Right lobe of liver (tissue), 6 donors: Measurements from ENCODE around the gene ARID3B. TPM values are rescaled to one million over a fixed set of nuclear protein-coding genes. Genes with fewer than 3 reads are reported as not detected.
A peak's percentile ranks its signal among the peaks of the same experiment; 100 is the strongest.

Experiments
- ATAC-seq, 4 donors: fragments of 200-7000 bp; cut with Tn5 transposase; one replicate each; pipeline ENCODE4 v1.9.1; 2020; ENCODE audit warnings: mild to moderate bottlenecking in 4 of 4, moderate library complexity in 4 of 4
- DNase-seq, 3 donors: peaks; one replicate each; pipeline ENCODE4 v3.0.0-alpha.2; 2020
- H3K27ac ChIP-seq, 3 donors: fragments of 200-600 bp; one replicate each; pipeline ENCODE4 v1.8.0; 2022
- H3K27me3 ChIP-seq, 2 donors: fragments of 200-600 bp; one replicate each; pipeline ENCODE4 v1.8.0; 2022
- H3K36me3 ChIP-seq, 4 donors: fragments of 200-600 bp; sonication (generic) in 1 of 4; one replicate each; pipeline versions ENCODE4 v1.5.1 to v1.8.0; 2017 to 2022; ENCODE audit warnings: control low read depth in 1 of 4
- H3K4me1 ChIP-seq, 4 donors: fragments of 200-600 bp; sonication (generic) in 1 of 4; one replicate each; pipeline versions ENCODE4 v1.5.1 to v1.8.0; 2017 to 2022; ENCODE audit warnings: control low read depth in 1 of 4
- H3K4me3 ChIP-seq, 3 donors: fragments of 200-600 bp; one replicate each; pipeline ENCODE4 v1.8.0; 2022
- H3K9me3 ChIP-seq, 4 donors: fragments of 200-600 bp; sonication (generic) in 1 of 4; one replicate each; pipeline versions ENCODE4 v1.5.1 to v1.8.0; 2017 to 2022; ENCODE audit warnings: control low read depth in 1 of 4
- POLR2A ChIP-seq: fragments of 450-650 bp; IDR thresholded peaks from one replicate; pipeline ENCODE4 v1.6.1; 2017; ENCODE audit warnings: antibody characterized with exemption, mild to moderate bottlenecking
- WGBS: methylation state at CpG from one replicate; pipeline ENCODE4 v1.1.6; 2018; ENCODE audit warnings: low coverage, low lambda C conversion rate; ENCODE audit not compliant: insufficient coverage; ENCODE audit errors: missing lambda C conversion rate; 5-methylcytosine and 5-hydroxymethylcytosine counted together
- intact Hi-C, 2 donors: fragments of 100-400 bp; cut with DNase I; formaldehyde crosslinking; loops; one replicate each; pipeline versions ENCODE4 v1.11.2 to v1.14.1; 2022
- total RNA-seq, 6 experiments: library from RNA; depleted of rRNA in 2 of 6; stranded (reverse); fragments of >200 nt in 2 of 6; fragmentation: NEBNext Ultra II Directional in 3 of 6; extraction: Animal tissue kit (Norgen Biotek cat#: 25700) in 3 of 6; gene quantifications; one replicate each; pipeline versions ENCODE4 v1.1.0 to v1.2.4, GENCODE V29; 2016 to 2023
- TF ChIP-seq, protein P1 (sequence below), 4 donors: fragments of 200-600 bp in 3 of 4; fragments of 450-650 bp in 1 of 4; IDR thresholded peaks; one replicate each; pipeline versions ENCODE4 v1.5.1 to v1.8.0; 2016 to 2022; ENCODE audit warnings: antibody characterized with exemption in 4 of 4, mild to moderate bottlenecking in 2 of 4
- donor health status: DM: no; HTN: yes; CAD: no.
- donor health status: DM: no; HTN: no; CAD: no.
- donor health status: DM: no; HTN: no; CAD: no.
- donor health status: DM: no; HTN: yes; CAD: no.
- donor health status: DM: no; HTN: yes; CAD: no.

The ARID3B gene
- total RNA-seq, 6 experiments from 2014 or later = 1.5 to 3.2 (median 2.3) TPM

DNA sequence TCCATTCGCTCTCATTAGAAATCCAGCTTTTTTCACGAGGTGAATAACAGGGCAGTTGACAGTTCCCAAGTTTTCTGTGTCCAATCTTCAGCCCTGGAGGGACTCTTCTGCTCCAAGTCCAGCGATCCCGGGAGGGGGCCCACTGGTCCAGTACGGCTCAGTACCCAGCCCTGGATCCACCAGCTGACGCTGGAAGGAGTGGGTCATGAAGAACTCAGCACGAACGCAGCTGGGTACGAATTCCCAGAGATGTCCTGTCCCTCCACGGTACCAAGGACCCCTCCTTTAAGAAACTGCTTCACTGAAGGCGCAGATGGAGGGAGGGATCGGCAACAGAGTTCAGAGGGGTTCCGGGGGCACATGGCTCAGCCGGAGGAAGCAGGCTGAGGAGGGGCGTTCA lies 58.1 kb downstream of the ARID3B start:
- TF ChIP-seq, protein P1, sequence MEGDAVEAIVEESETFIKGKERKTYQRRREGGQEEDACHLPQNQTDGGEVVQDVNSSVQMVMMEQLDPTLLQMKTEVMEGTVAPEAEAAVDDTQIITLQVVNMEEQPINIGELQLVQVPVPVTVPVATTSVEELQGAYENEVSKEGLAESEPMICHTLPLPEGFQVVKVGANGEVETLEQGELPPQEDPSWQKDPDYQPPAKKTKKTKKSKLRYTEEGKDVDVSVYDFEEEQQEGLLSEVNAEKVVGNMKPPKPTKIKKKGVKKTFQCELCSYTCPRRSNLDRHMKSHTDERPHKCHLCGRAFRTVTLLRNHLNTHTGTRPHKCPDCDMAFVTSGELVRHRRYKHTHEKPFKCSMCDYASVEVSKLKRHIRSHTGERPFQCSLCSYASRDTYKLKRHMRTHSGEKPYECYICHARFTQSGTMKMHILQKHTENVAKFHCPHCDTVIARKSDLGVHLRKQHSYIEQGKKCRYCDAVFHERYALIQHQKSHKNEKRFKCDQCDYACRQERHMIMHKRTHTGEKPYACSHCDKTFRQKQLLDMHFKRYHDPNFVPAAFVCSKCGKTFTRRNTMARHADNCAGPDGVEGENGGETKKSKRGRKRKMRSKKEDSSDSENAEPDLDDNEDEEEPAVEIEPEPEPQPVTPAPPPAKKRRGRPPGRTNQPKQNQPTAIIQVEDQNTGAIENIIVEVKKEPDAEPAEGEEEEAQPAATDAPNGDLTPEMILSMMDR (IDR thresholded peaks at IDR 0.05) = no peak
- TF ChIP-seq POLR2A = no peak
- DNase-seq = peak in 1 of 3 donors; percentile 53
- 87% methylated on average over 7 of the region's 15 CpGs for WGBS
- H3K4me1 ChIP-seq = peaks cover 0 to 10% (median 0%) of the 10 kb centered on the region in 4 donors
- peak overlapping the region; percentile 50 to 68 (median 66) for H3K4me3 ChIP-seq
- no peaks in the 10 kb centered on the region for H3K36me3 ChIP-seq
- no peak for ATAC-seq
- no peaks in the 10 kb centered on the region for H3K27me3 ChIP-seq
- H3K27ac ChIP-seq = peak overlapping the region in 2 of 3 donors; percentile 92 to 93
- intact Hi-C loops = no loop called here
- no peaks in the 10 kb centered on the region for H3K9me3 ChIP-seq

DNA sequence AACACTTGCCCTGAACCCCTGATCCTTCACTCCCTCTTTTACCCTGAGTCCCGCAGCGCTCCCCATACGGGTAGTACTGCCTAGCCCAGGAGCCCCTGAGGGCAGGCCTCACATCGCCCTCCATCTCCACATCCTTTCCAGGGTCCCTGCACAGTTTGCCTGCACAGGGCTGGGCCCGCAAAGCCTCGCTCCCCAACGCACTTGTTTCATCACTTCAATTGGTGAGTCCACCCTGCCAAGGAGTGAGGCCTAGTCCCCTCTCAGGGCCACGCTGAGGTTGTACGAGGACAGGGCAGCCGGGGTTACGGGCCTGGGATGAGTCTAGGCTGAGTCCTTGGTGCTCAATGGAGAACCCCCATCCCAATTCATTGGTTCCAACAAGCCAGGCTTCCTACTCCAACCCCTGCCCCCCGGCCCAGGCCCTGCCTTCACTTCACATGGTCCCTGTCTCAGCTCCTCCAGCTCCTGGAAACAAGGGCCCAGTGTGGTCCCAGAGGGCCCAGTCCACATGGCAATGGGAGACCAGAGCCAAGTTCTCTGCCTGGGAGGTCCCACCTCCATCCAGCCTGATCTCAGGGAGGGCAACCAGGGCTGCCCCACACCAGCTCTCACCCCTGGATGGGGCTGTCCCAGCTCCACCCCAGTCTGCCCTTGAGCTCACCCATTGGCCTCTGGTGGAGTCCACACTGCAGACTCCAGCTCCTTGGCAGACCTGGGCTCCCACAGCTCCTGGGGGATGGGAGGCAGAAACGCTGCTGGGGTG lies 62.2 kb downstream of the ARID3B start:
- WGBS = 97% methylated on average over 5 of the region's 13 CpGs
- DNase-seq = no peak

DNA sequence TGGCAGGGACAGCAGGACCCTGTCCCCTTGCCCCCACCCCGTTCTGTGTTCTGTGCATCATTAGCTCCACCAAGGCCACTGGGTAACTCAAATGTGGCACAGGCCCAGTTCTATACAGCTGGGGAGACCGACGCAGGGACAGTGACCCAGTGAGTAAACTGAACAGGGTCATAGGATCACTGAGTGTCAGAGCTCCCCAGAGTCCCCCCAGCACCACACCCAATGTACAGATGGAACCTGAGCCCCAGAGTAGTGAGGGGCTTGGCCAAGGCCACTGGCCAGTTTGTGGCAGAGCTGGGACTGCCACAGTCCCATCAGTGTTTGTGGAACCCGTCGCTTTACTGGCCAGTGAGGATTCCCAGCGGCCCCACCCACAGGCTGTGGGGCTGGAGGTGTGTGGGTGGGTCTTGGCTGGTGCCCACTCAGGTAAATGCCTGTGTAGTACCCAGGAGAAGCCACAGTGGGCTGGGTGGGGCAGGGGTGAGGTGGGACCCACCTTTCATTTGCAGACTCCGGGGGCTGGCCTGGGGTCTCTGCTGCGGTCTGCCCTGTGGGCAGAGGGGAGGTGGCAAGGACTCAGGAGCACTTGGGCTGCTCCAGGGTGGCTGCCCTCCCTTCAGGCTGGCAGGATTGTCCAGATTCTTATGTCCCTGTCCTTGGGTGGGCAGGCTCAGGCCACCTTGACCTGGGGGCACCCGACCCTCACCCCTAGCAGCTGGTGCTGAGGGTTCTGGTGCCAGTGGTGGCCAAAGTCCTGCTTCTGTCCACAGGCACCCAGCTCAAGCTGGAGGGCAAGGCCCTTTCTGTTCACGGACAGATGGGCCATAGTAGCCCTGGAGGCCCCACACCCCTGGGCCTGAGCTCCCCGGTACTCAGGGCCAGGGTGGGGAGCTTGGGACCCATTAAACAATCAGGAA lies 63.0 kb downstream of the ARID3B start:
- H3K4me3 ChIP-seq = no peak overlapping the region
- H3K9me3 ChIP-seq = no peaks in the 10 kb centered on the region
- DNase-seq (no peak), ATAC-seq (no peak)
- peaks cover 0 to 6% (median 0%) of the 10 kb centered on the region in 4 donors for H3K4me1 ChIP-seq
- H3K27ac ChIP-seq = no peak overlapping the region
- TF ChIP-seq, protein P1 (IDR thresholded peaks at IDR 0.05) = no peak
- no peak for TF ChIP-seq POLR2A
- intact Hi-C loops = no loop called here
- WGBS = no CpG with 5 or more reads among the region's 11 CpGs
- H3K36me3 ChIP-seq = no peaks in the 10 kb centered on the region
- no peaks in the 10 kb centered on the region for H3K27me3 ChIP-seq

More for the DNA sequence above, 62.2 kb downstream of the ARID3B start:
- TF ChIP-seq, protein P1 (IDR thresholded peaks at IDR 0.05) = no peak
- no peak for TF ChIP-seq POLR2A
- H3K9me3 ChIP-seq = no peaks in the 10 kb centered on the region
- H3K4me1 ChIP-seq = peaks cover 0 to 10% (median 0%) of the 10 kb centered on the region in 4 donors
- no peak for ATAC-seq
- H3K27ac ChIP-seq = no peak overlapping the region
- H3K27me3 ChIP-seq = no peaks in the 10 kb centered on the region
- no peak overlapping the region for H3K4me3 ChIP-seq
- no peaks in the 10 kb centered on the region for H3K36me3 ChIP-seq
- intact Hi-C loops = no loop called here

DNA sequence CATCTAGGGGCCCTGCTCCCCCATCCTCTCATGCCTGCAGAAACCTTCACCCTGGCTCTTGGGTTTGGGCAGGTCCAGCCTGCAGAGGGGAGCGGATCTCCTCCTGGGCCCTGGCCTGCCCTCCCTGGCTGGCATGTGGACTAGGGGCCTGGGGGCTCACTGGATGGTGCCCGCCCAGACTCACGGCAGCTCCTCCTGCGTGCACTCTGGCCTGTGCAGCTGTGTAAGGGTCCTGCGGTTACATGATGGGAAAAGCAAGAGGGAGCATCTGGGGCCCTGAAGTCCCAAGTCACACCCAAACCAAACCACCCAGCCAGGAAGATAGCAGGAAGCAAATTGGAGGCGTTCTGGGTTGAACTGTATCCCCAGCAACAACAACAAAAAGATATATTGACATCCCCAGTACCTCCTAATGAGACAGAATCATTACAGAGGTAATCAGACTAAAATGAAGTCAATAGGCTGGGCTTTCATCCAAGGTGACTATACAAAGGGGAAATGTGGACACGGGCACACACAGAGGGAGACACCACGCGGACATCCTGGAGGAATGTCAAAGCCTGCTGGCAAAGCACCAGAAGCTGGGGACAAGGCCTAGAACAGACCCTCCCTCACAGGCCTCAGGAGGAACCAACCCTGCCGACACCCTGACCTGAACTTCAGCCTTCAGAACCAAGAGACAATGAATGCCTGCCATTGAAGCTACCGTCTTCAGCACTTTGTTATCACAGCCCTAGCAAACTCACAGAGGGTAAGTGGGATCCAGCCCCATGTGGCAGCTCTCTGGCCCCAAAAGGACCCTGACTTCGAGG lies 64.2 kb downstream of the ARID3B start:
- Histone ChIP-seq H3K4me1 (no peaks in the 10 kb centered on the region), H3K9me3 (no peaks in the 10 kb centered on the region), H3K27ac (no peak overlapping the region), H3K27me3 (no peaks in the 10 kb centered on the region), H3K36me3 (no peaks in the 10 kb centered on the region), H3K4me3 (no peak overlapping the region)
- WGBS = 45% methylated on average over 2 of the region's 12 CpGs
- no peak for DNase-seq
- intact Hi-C loops = no loop called here
- TF ChIP-seq POLR2A = no peak
- TF ChIP-seq, protein P1 (IDR thresholded peaks at IDR 0.05) = no peak
- peak in 1 of 4 donors; percentile 46 for ATAC-seq
